ENCODE data around the gene ZSCAN20. TPM values are rescaled to one million over a fixed set of nuclear protein-coding genes. Genes with fewer than 3 reads are reported as not detected.

Gene ZSCAN20
- total RNA-seq, 1 donor from 2014 or later: 7.3 TPM

GRCh38 chr1:33443080-33443704 is 29.3 kb upstream of the ZSCAN20 start:
- no peak for DNase-seq (ENCODE audit: low spot score in 2 of 2)
- FAIRE-seq: no peak

GRCh38 chr1:33443705-33444180 is 28.7 kb upstream of the ZSCAN20 start:
- no peak for FAIRE-seq

GRCh38 chr1:33445108-33445507 is 27.3 kb upstream of the ZSCAN20 start:
- DNase-seq (ENCODE audit: low spot score in 2 of 2) (no peak), FAIRE-seq (no peak)

More at GRCh38 chr1:33443705-33444180, 28.7 kb upstream of the ZSCAN20 start:
- no peak for DNase-seq (ENCODE audit: low spot score in 2 of 2)

GRCh38 chr1:33446590-33446989 is 25.9 kb upstream of the ZSCAN20 start:
- FAIRE-seq: no peak
- no peak for DNase-seq (ENCODE audit: low spot score in 2 of 2)

GRCh38 chr1:33454646-33455282 is 17.7 kb upstream of the ZSCAN20 start:
- FAIRE-seq (no peak), DNase-seq (ENCODE audit: low spot score in 2 of 2) (no peak)

GRCh38 chr1:33455539-33456501 is 16.6 kb upstream of the ZSCAN20 start:
- FAIRE-seq: no peak
- peak; percentile 31 to 64 for DNase-seq (ENCODE audit: low spot score in 2 of 2)

- DNase-seq (ENCODE audit: low spot score in 2 of 2) (no peak), FAIRE-seq (no peak)
Measured at GRCh38 chr1:33456502-33456886, 16.0 kb upstream of the ZSCAN20 start.

- no peak for DNase-seq (ENCODE audit: low spot score in 2 of 2)
- no peak for FAIRE-seq
Measured at GRCh38 chr1:33459691-33460090, 12.8 kb upstream of the ZSCAN20 start.

- no peak for FAIRE-seq
- DNase-seq (ENCODE audit: low spot score in 2 of 2): no peak
Measured at GRCh38 chr1:33460144-33460543, 12.3 kb upstream of the ZSCAN20 start.

- DNase-seq (ENCODE audit: low spot score in 2 of 2) (no peak), FAIRE-seq (no peak)
Measured at GRCh38 chr1:33460947-33461629, 11.4 kb upstream of the ZSCAN20 start.

GRCh38 chr1:33462405-33463164 is 9.9 kb upstream of the ZSCAN20 start:
- FAIRE-seq: no peak
- DNase-seq (ENCODE audit: low spot score in 2 of 2): no peak

GRCh38 chr1:33464552-33464951 is 7.9 kb upstream of the ZSCAN20 start:
- DNase-seq (ENCODE audit: low spot score in 2 of 2) (no peak), FAIRE-seq (no peak)

- DNase-seq (ENCODE audit: low spot score in 2 of 2) (no peak), FAIRE-seq (no peak)
Measured at GRCh38 chr1:33465316-33465715, 7.1 kb upstream of the ZSCAN20 start.

- FAIRE-seq (no peak), DNase-seq (ENCODE audit: low spot score in 2 of 2) (no peak)
Measured at GRCh38 chr1:33466159-33466558, 6.3 kb upstream of the ZSCAN20 start.

GRCh38 chr1:33468011-33468410 is 4.4 kb upstream of the ZSCAN20 start:
- DNase-seq (ENCODE audit: low spot score in 2 of 2) (no peak), FAIRE-seq (no peak)

- FAIRE-seq (no peak), DNase-seq (ENCODE audit: low spot score in 2 of 2) (no peak)
Measured at GRCh38 chr1:33468531-33468930, 3.9 kb upstream of the ZSCAN20 start.

- FAIRE-seq: no peak
- no peak for DNase-seq (ENCODE audit: low spot score in 2 of 2)
Measured at GRCh38 chr1:33468967-33469366, 3.5 kb upstream of the ZSCAN20 start.

- FAIRE-seq (no peak), DNase-seq (ENCODE audit: low spot score in 2 of 2) (no peak)
Measured at GRCh38 chr1:33469691-33470090, 2.8 kb upstream of the ZSCAN20 start.

- FAIRE-seq (no peak), DNase-seq (ENCODE audit: low spot score in 2 of 2) (peak; percentile 61 to 77)
Measured at GRCh38 chr1:33470495-33471012, 1.9 kb upstream of the ZSCAN20 start.

- FAIRE-seq: no peak
Measured at GRCh38 chr1:33471416-33471815, 1.0 kb upstream of the ZSCAN20 start.

More at GRCh38 chr1:33471416-33471815, 1.0 kb upstream of the ZSCAN20 start:
- no peak for DNase-seq (ENCODE audit: low spot score in 2 of 2)

Data from frontal cortex (tissue), 4 donors.